ENCODE results near the gene SLC43A3. TPM values are rescaled to one million over a fixed set of nuclear protein-coding genes. Genes with fewer than 3 reads are reported as not detected.

Gene SLC43A3
- total RNA-seq, 2 experiments from 2014 or later, result 94.5 to 101 TPM

DNA sequence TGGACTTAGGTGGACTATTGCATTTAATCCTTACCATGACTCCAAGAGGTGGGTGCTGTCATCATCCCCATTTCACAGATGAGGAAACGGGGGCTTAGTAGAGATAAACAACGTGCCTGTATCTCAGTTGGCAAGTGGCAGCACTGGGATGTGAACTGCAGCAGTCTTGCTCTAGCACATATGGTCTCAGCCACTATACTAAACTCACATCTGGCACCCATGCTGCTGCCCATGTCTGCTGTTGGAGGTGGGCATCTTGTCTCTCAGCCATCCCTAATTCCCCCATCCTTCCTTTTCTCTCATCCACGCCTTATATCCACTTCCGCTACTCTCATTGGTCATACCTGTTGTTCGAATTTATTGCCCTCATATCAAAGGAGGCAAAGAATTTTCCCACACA, 49.8 kb downstream of the SLC43A3 start:
- ChIA-PET CTCF (interaction anchor here (0.6 kb wide), 1 partner anchor 80 kb away, joined by 3 read pairs; no protein-coding TSS in a partner anchor), POLR2A (interaction anchor here (1.1 kb wide), 1 partner anchor 14 kb away, joined by 3 read pairs; no protein-coding TSS in a partner anchor)
- no peak for DNase-seq
- peaks cover 2% of the 10 kb centered on the region for H3K27me3 Mint-ChIP-seq
- H3K9me3 Mint-ChIP-seq, result no peaks in the 10 kb centered on the region
- no peak overlapping the region for H3K27ac Mint-ChIP-seq
- no peaks in the 10 kb centered on the region for H3K4me1 Mint-ChIP-seq
- H3K4me3 Mint-ChIP-seq, result no peak overlapping the region
- H3K36me3 Mint-ChIP-seq (ENCODE audit: low read depth), result no peaks in the 10 kb centered on the region

DNA sequence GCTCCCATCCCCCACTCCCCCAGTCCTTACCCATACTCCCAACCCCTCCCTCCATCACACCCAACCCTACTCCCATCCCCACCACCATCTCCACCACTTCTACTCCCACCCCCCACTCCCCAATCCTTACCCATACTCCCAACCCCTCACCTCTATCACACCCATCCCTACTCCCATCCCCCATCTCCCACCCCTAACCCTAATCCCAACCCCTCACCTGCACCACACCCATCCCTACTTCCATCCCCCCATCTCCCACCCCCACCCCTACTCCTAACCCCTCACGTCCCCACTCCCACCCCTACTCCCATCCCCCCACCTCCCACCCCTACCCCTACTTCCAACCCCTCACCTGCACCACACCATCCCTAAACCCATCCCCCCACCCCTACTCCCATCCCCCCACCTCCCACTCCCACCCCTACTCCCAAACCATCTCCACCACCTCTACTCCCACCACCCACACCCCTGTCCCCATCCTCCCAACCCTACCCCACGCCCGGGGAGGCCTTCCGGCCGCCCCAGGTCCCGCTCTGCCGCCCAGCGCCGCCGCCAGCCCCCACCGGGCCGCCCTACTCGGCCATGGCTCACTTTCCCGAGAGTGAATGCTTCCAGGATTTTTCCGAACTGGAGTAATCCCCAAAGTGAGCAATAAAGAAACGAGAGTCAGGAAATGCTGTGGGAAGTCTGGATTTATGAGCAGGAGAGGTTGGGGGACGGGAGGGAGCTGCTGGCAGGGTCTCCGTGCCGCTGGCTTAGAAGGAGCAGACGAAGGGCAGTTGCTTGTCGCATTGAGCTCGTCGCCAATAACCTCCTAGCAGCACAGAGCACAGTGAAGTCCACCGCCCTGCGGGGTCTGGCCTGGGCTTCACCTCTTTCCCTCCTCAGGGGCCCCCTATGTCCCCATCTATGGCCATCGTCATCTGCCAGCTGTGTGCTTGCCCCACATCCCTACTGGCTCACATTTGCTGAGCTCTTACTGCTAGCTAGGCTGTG, 50.5 kb downstream of the SLC43A3 start:
- CTCF ChIA-PET, result interaction anchor here (0.6 kb wide), 1 partner anchor 81 kb away, joined by 3 read pairs; no protein-coding TSS in a partner anchor
- POLR2A ChIA-PET, result interaction anchor here (1.1 kb wide), 1 partner anchor 14 kb away, joined by 3 read pairs; no protein-coding TSS in a partner anchor
- Mint-ChIP-seq H3K27me3 (peaks cover 5% of the 10 kb centered on the region), H3K9me3 (no peaks in the 10 kb centered on the region), H3K4me1 (no peaks in the 10 kb centered on the region), H3K36me3 (ENCODE audit: low read depth) (no peaks in the 10 kb centered on the region), H3K4me3 (no peak overlapping the region), H3K27ac (no peak overlapping the region)
- no peak for DNase-seq

DNA sequence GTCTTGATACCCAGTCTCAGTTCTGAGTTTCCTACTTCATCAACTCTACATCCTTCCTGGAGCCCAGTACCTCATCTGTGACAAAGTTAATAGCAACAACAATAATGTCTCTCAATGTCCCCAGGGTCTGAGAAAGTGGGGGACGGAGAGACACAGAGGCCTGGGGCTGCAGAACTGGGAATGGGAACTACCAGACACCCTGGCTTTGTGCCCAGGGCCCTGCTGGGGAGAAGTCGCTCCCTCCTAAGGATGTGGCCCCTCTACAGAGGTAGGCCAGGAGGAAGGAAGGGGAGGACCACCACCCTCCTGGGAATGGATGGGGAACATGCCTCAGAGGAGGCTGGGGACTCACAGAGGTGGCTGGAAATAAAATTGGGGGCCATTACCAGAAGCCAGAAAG, 51.4 kb downstream of the SLC43A3 start:
- no peaks in the 10 kb centered on the region for H3K4me1 Mint-ChIP-seq
- ChIA-PET CTCF (no interaction called here), POLR2A (no interaction called here)
- H3K27ac Mint-ChIP-seq, result no peak overlapping the region
- no peak overlapping the region for H3K4me3 Mint-ChIP-seq
- H3K9me3 Mint-ChIP-seq, result no peaks in the 10 kb centered on the region
- H3K36me3 Mint-ChIP-seq (ENCODE audit: low read depth), result no peaks in the 10 kb centered on the region
- H3K27me3 Mint-ChIP-seq, result peaks cover 5% of the 10 kb centered on the region
- no peak for DNase-seq

DNA sequence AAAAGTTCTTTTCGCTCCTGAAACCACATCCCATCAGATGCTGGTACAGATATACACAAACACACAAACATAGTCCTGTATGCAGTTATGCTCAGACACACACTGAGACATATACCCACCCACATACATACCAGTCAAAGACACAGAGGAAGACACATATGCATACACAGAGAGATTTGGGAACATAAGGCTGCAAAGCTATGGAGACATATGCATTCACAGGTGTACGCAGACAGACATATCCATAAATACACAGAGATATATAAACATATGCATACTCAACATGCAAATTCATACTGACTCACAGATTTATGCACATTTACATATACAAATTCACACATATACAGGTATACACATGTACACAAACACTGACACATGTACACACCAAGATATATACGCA, 52.0 kb downstream of the SLC43A3 start:
- POLR2A ChIA-PET, result no interaction called here
- DNase-seq, result no peak
- CTCF ChIA-PET, result no interaction called here
- Mint-ChIP-seq H3K27me3 (peaks cover 3% of the 10 kb centered on the region), H3K9me3 (no peaks in the 10 kb centered on the region), H3K27ac (no peak overlapping the region), H3K4me1 (no peaks in the 10 kb centered on the region), H3K36me3 (ENCODE audit: low read depth) (no peaks in the 10 kb centered on the region), H3K4me3 (no peak overlapping the region)

DNA sequence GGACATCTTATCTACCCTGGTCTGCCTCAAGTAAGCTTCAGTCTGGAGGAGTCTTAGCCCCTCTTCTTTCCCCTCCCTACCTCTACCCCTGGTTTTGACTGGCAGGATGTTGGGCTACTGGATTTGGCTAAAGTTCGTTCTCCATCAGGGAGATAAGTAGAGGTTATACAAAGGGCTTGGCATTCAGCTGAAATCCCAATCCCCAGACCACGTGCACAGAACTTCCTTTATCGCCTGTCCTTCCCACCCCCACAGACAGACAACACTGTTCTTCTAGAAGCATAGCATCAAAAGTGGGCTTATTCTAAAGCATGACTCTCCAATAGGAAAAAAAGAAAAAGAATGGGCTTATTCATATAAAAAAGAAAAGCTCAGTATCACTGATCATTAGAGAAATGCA, 53.8 kb downstream of the SLC43A3 start:
- peaks cover 3% of the 10 kb centered on the region for H3K27me3 Mint-ChIP-seq
- POLR2A ChIA-PET, result no interaction called here
- no peak overlapping the region for H3K27ac Mint-ChIP-seq
- no peaks in the 10 kb centered on the region for H3K9me3 Mint-ChIP-seq
- no peak overlapping the region for H3K4me3 Mint-ChIP-seq
- no peak for DNase-seq
- no peaks in the 10 kb centered on the region for H3K36me3 Mint-ChIP-seq (ENCODE audit: low read depth)
- CTCF ChIA-PET, result no interaction called here
- no peaks in the 10 kb centered on the region for H3K4me1 Mint-ChIP-seq

DNA sequence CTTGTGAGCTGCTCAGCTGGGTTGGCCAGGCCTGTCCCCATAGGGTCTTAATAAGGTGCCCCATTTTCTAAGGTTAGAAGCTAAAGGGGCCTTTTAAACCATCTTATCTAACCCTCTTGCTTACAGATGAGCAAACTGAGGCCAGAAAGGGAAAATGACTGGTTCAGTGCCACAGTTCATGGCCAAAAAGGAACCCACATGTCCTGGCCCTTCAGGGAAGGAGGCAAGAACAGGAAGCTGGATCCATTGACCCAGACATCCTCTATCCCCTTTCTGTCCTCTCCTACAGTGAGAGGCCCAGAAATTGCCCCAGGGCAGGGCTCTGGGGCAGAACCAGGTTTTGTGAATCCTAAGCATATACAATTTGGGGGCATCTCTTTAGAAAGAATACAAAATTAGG, 56.0 kb downstream of the SLC43A3 start:
- H3K27ac Mint-ChIP-seq, result no peak overlapping the region
- DNase-seq, result no peak
- ChIA-PET POLR2A (no interaction called here), CTCF (no interaction called here)
- H3K4me3 Mint-ChIP-seq, result no peak overlapping the region
- peaks cover 3% of the 10 kb centered on the region for H3K27me3 Mint-ChIP-seq
- no peaks in the 10 kb centered on the region for H3K9me3 Mint-ChIP-seq
- no peaks in the 10 kb centered on the region for H3K36me3 Mint-ChIP-seq (ENCODE audit: low read depth)
- no peaks in the 10 kb centered on the region for H3K4me1 Mint-ChIP-seq

DNA sequence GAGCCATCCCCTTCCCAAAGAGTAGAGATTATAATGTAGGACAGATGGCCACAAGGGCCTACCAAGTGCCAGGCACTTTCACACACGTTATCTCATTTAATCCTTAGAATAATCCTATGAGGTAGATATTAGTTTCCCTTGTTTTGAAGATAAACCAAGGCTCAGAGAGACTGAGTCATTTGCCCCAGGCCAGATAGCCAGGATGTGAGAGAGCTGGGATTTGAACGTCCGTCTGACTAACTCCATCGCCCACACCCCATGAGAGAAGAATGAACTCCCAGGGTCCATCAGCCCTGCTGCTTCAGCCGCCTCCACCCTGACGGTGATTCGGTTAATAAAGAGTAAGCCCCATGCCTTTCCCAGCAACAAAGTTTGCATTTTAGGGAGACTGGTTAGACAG, 56.7 kb downstream of the SLC43A3 start:
- no peak for DNase-seq
- Mint-ChIP-seq H3K27me3 (peaks cover 3% of the 10 kb centered on the region), H3K9me3 (no peaks in the 10 kb centered on the region), H3K36me3 (ENCODE audit: low read depth) (no peaks in the 10 kb centered on the region), H3K4me1 (no peaks in the 10 kb centered on the region), H3K27ac (no peak overlapping the region), H3K4me3 (no peak overlapping the region)
- CTCF ChIA-PET, result no interaction called here
- POLR2A ChIA-PET, result no interaction called here

DNA sequence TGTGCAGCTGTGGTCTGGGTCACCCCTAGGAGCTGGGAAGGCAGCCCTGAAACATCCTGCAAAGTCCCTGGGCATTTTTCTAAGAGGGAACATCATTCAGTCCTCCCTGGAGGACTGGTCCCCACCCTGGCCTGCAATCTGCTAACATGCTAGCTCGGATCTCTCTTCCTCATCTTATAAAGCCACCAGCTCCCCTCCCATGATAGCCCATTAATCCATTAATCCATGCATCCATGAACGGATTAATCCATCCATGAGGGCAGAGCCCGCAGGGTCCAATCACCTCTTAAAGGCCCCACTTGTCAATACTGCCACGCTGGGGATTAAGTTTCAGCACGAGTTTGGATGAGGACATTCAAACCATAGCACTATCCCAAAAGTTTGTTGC, 58.1 kb downstream of the SLC43A3 start:
- no peaks in the 10 kb centered on the region for H3K4me1 Mint-ChIP-seq
- CTCF ChIA-PET, result no interaction called here
- H3K4me3 Mint-ChIP-seq, result no peak overlapping the region
- POLR2A ChIA-PET, result no interaction called here
- no peak overlapping the region for H3K27ac Mint-ChIP-seq
- peaks cover 6% of the 10 kb centered on the region for H3K27me3 Mint-ChIP-seq
- no peak for DNase-seq
- no peaks in the 10 kb centered on the region for H3K9me3 Mint-ChIP-seq
- no peaks in the 10 kb centered on the region for H3K36me3 Mint-ChIP-seq (ENCODE audit: low read depth)

DNA sequence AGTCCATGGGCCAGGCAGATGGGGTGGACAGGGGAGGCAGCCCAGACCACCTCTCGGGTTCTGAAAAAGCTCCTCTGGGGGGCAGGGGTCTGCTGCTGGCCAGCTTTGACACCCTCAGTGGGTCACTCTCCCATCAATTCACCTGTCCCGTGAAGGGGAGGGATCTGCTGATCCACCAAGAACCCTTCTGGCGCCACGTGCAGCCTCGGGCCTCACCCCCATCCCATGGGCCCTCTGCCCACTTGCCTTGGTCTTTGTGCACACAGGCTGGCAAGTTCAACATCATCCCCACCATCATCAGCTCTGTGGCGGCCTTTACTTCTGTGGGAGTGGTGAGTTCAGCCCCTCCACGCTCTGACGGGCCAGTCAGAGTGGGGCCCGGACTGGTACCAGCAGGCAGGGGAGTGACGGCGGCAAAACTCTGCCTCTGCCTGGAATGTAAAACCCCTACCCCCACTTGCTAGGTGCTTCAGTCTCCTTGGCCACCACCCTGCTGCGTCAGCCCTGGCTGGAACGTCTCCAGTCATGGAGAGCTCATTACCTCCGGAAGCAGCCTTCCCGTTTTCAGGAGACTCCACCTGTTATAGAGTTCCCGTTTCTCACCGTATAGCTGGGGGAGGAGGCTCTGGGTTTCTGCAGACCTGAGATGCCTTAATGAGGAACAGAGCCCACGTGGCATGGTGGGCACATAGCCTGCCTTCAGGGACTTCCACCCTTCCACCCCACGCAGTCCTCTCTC, 58.6 kb downstream of the SLC43A3 start:
- DNase-seq, result no peak
- Mint-ChIP-seq H3K27me3 (peaks cover 6% of the 10 kb centered on the region), H3K9me3 (no peaks in the 10 kb centered on the region), H3K36me3 (ENCODE audit: low read depth) (no peaks in the 10 kb centered on the region), H3K4me1 (no peaks in the 10 kb centered on the region), H3K4me3 (no peak overlapping the region), H3K27ac (no peak overlapping the region)
- ChIA-PET POLR2A (no interaction called here), CTCF (no interaction called here)

DNA sequence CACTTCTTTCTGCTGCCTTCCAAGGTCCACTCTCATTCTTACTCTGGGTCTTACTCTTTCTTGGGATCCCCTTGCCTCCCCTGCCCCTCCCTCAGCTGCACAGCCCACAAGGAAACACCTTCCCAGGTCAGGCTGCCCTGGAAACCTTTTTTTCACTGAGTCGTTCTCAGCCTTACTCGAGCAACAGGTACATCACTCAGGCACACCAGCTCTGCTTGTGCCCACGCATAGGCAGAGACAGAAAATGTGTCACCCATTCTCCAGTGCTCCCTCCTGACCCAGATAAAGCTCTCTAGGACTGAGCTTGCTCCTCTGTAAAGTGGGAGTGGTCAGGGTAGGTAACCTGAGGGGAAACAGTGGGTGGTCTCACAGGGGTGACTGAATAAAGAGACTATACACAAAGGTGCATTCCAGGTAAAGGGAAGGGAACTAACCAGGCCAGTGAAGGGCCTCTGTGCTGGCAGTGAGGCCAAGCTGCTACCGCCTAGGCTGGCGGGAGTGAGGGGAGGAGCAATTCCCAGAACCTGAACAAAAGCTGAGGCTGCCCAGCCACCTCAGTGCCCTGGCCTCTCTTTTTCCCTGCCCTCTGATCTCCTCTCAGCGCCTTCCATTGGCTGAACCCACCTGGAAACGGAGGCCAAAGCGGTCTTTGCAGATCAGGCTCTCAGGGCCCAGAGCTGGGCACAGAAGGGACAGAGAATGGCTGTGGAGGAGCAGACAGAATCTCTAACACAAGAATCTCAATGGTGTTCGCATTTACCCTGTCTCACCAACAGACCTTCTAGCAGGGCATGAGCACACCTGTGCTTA, 61.9 kb downstream of the SLC43A3 start:
- peaks cover 2% of the 10 kb centered on the region for H3K9me3 Mint-ChIP-seq
- no peaks in the 10 kb centered on the region for H3K36me3 Mint-ChIP-seq (ENCODE audit: low read depth)
- no peak overlapping the region for H3K4me3 Mint-ChIP-seq
- ChIA-PET POLR2A (no interaction called here), CTCF (interaction anchor here (1.4 kb wide), 1 partner anchor 128 kb away, joined by 3 read pairs; no protein-coding TSS in a partner anchor)
- H3K27ac Mint-ChIP-seq, result no peak overlapping the region
- H3K4me1 Mint-ChIP-seq, result no peaks in the 10 kb centered on the region
- H3K27me3 Mint-ChIP-seq, result peaks cover 3% of the 10 kb centered on the region
- DNase-seq, result no peak

DNA sequence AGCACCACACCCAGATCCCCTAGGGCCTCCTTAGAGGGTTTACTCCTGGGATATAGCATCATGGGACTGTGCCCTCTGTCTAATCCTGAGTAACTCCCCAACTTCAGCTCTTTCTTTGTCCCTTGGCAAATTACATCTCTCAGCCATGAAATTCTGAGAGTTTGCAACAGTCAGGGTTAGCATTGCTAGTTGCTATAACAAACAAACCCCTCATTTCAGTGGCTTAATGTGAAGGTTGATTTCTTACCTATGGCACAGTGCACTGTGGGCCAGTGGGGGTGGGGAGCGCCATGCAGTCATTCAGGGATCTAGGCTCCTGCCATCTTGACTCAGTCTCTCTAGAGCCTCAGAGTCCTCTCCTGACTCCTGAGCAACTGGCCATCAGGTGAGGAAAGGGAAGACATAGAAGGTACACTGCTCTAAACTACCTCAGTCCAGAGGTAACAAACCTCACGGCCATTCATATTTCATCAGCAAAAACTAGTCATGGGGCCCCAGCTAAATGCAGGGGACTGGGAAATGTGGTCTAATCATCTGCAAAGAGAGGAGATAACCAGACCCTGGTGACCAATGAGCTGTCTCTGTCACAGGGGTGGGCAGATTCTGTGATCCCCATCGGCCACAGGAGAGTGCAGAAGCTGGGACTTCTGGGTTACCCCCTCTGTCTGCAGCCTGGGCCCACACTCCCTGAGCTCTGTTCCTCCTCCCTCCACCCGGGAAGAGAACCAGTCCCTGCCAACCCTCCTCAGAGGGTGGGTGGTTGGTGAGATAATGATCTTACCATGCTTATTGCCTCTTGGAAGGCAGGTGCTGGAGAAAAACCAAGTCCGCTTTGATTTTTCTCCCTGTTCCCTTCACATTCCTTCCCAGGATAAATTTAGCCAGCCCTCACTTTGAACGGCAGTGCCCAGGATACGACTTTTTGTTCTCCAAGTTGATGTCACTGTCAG, 63.5 kb downstream of the SLC43A3 start:
- Mint-ChIP-seq H3K36me3 (ENCODE audit: low read depth) (no peaks in the 10 kb centered on the region), H3K4me1 (no peaks in the 10 kb centered on the region), H3K27me3 (peaks cover 3% of the 10 kb centered on the region), H3K27ac (no peak overlapping the region), H3K9me3 (peaks cover 2% of the 10 kb centered on the region), H3K4me3 (no peak overlapping the region)
- ChIA-PET POLR2A (interaction anchor here (0.7 to 1.5 kb wide), 2 partner anchors 14 to 15 kb away, joined by 3 read pairs; no protein-coding TSS in a partner anchor), CTCF (interaction anchor here (1.4 kb wide), 1 partner anchor 16 kb away, joined by 3 read pairs; no protein-coding TSS in a partner anchor)
- DNase-seq, result no peak

DNA sequence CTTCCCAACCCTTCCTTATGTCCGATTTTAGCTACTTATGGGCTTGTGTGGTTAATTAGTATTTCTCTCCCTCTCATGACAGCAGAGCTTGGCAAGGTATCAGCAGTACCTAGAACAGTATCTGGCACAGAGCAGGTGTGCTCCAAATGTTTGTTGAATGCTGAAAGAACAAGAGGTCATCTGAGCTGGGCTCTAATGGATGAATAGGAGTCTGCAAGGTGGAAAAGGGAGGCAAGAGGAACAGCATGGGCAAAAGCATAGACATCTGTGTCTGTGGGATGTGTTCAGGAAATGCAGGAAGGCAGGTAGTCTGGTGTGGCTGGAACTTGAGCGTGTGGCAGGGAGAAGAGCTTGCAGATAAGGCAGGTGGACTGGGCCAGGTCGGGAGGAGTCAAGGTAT, 65.0 kb downstream of the SLC43A3 start:
- ChIA-PET POLR2A (no interaction called here), CTCF (interaction anchor here (0.6 to 1.6 kb wide), 4 partner anchors 14 to 98 kb away, joined by 3 read pairs; partner anchors contain the start of gene RTN4RL2)
- peaks cover 2% of the 10 kb centered on the region for H3K9me3 Mint-ChIP-seq
- no peak overlapping the region for H3K4me3 Mint-ChIP-seq
- H3K36me3 Mint-ChIP-seq (ENCODE audit: low read depth), result no peaks in the 10 kb centered on the region
- no peaks in the 10 kb centered on the region for H3K4me1 Mint-ChIP-seq
- peaks cover 3% of the 10 kb centered on the region for H3K27me3 Mint-ChIP-seq
- DNase-seq, result no peak
- H3K27ac Mint-ChIP-seq, result no peak overlapping the region
